SU-DHL-6 (cell line): ENCODE results near the gene KIF18A.

Source experiments
- EZH2phosphoT487 ChIP-seq: fragments of 200-600 bp; sonication (generic), shearing (Covaris generic); conservative IDR thresholded peaks from 2 replicates; pipeline ENCODE4 v1.6.1; 2018; ENCODE audit warnings: mild to moderate bottlenecking, antibody characterized with exemption, low read length, moderate library complexity, mixed read lengths
- TF ChIP-seq, protein P1 (sequence below): fragments of 200-600 bp; sonication (generic); IDR thresholded peaks from one replicate; pipeline ENCODE4 v1.5.1; 2017; ENCODE audit warnings: antibody characterized with exemption, mild to moderate bottlenecking, low read length, moderate library complexity; ENCODE audit not compliant: insufficient read depth, poor library complexity, severe bottlenecking

DNA sequence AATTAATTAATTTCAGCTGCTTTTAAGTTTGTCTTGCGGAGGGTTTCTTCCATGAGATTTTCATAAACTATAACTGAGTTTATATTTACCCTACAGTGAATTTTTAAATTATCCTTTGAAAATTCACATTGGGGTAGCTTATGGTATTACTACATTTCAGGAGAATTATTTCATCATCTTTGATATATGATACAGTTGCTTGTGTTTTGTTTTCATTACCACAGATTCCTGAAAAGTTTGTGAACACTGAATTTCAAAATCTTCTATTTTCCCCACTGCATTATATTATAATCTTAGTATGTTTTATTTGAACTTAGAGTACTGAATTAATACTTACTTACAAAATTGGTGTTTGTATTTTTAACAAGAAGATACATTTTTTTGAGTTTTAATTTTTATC is 24.6 kb upstream of the KIF18A start:
- no peak for TF ChIP-seq EZH2phosphoT487
- TF ChIP-seq, protein P1, sequence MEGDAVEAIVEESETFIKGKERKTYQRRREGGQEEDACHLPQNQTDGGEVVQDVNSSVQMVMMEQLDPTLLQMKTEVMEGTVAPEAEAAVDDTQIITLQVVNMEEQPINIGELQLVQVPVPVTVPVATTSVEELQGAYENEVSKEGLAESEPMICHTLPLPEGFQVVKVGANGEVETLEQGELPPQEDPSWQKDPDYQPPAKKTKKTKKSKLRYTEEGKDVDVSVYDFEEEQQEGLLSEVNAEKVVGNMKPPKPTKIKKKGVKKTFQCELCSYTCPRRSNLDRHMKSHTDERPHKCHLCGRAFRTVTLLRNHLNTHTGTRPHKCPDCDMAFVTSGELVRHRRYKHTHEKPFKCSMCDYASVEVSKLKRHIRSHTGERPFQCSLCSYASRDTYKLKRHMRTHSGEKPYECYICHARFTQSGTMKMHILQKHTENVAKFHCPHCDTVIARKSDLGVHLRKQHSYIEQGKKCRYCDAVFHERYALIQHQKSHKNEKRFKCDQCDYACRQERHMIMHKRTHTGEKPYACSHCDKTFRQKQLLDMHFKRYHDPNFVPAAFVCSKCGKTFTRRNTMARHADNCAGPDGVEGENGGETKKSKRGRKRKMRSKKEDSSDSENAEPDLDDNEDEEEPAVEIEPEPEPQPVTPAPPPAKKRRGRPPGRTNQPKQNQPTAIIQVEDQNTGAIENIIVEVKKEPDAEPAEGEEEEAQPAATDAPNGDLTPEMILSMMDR, result no peak
